HepG2 (cell line): ENCODE results near the gene NELFCD. TPM values are rescaled to one million over a fixed set of nuclear protein-coding genes. Genes with fewer than 3 reads are reported as not detected.

Experiments used
- ARNTL ChIP-seq: sonication (generic); formaldehyde crosslinking; IDR thresholded peaks from 2 replicates; pipeline ENCODE4 v1.4.0; 2020; ENCODE audit warnings: mild to moderate bottlenecking, missing genetic modification reagents
- ATF7-NPFF ChIP-seq: sonication (generic); formaldehyde crosslinking; IDR thresholded peaks from 2 replicates; pipeline ENCODE4 v1.8.1; 2023; ENCODE audit warnings: mild to moderate bottlenecking, low read depth, missing genetic modification reagents, moderate library complexity
- CREM ChIP-seq, 2 experiments: sonication (generic) in 1 of 2; formaldehyde crosslinking in 1 of 2; IDR thresholded peaks; 2 replicates each; pipeline versions ENCODE4 v1.4.0 to v1.6.1; 2016 to 2020; ENCODE audit warnings: antibody characterized with exemption in 1 of 2, mild to moderate bottlenecking in 1 of 2, missing genetic modification reagents in 1 of 2
- GLI4 ChIP-seq: sonication (generic); formaldehyde crosslinking; IDR thresholded peaks from 2 replicates; pipeline ENCODE4 v1.5.1; 2020; ENCODE audit warnings: missing genetic modification reagents, mild to moderate bottlenecking, moderate library complexity, borderline replicate concordance
- MAFF ChIP-seq: IDR thresholded peaks from 2 replicates; pipeline ENCODE4 v1.6.1; 2011; ENCODE audit warnings: low read depth, low read length, improper control_type of control experiment
- RXRB ChIP-seq: IDR thresholded peaks from 2 replicates; pipeline ENCODE4 v1.6.1; 2016; ENCODE audit warnings: borderline replicate concordance, missing genetic modification reagents, missing compliant biosample characterization
- TEAD2 ChIP-seq: sonication (generic); formaldehyde crosslinking; IDR thresholded peaks from 2 replicates; pipeline ENCODE4 v1.9.0; 2021; ENCODE audit warnings: missing genetic modification reagents
- TEF ChIP-seq: sonication (generic); formaldehyde crosslinking; IDR thresholded peaks from 2 replicates; pipeline ENCODE4 v1.5.0; 2020; ENCODE audit warnings: missing genetic modification reagents
- ZBTB26 ChIP-seq: IDR thresholded peaks from 2 replicates; pipeline ENCODE4 v1.6.1; 2016; ENCODE audit warnings: missing compliant biosample characterization, missing genetic modification reagents, borderline replicate concordance
- ZFP1 ChIP-seq: IDR thresholded peaks from 2 replicates; pipeline ENCODE4 v1.6.1; 2016
- ZNF615 ChIP-seq: sonication (generic); formaldehyde crosslinking; IDR thresholded peaks from 2 replicates; pipeline ENCODE4 v1.5.0; 2020; ENCODE audit warnings: mild to moderate bottlenecking, missing genetic modification reagents, borderline replicate concordance
- ZNF790 ChIP-seq: sonication (generic); formaldehyde crosslinking; IDR thresholded peaks from 2 replicates; pipeline ENCODE4 v1.8.0; 2022; ENCODE audit warnings: missing genetic modification reagents, mild to moderate bottlenecking, borderline replicate concordance
- ZSCAN20 ChIP-seq: sonication (generic); formaldehyde crosslinking; IDR thresholded peaks from 2 replicates; pipeline ENCODE4 v1.4.0; 2020; ENCODE audit warnings: missing genetic modification reagents, mild to moderate bottlenecking, borderline replicate concordance
- polyA plus RNA-seq, 8 experiments: library from polyadenylated mRNA; depleted of rRNA in 3 of 8; stranded (reverse) in 7 of 8; unstranded in 1 of 8; fragments of >200 nt; fragmentation: Illumina TruSeq in 4 of 8; extraction: Trizol in 4 of 8; gene quantifications; 2 replicates each; pipeline versions ENCODE4 v1.2.1 to v1.2.3, GENCODE V29; 2011 to 2016; ENCODE audit warnings: low read depth in 4 of 8, missing spikeins in 1 of 8, mixed read lengths in 1 of 8; ENCODE audit not compliant: insufficient read depth in 1 of 8
- total RNA-seq, 5 experiments: library from RNA; depleted of rRNA; stranded (reverse); fragments of >200 nt; fragmentation: Illumina TruSeq; extraction: Trizol; gene quantifications; 2 replicates each; pipeline ENCODE4 v1.2.3, GENCODE V29; 2016; ENCODE audit warnings: low read depth in 1 of 5
- TF ChIP-seq, protein P1 (sequence below): sonication (generic); formaldehyde crosslinking; IDR thresholded peaks from 2 replicates; pipeline ENCODE4 v1.4.0; 2020; ENCODE audit warnings: missing genetic modification reagents
- TF ChIP-seq, protein P2 (sequence below): sonication (generic); formaldehyde crosslinking; IDR thresholded peaks from 2 replicates; pipeline ENCODE4 v1.5.1; 2020; ENCODE audit warnings: mild to moderate bottlenecking, missing genetic modification reagents
- TF ChIP-seq, protein P3 (sequence below): sonication (generic); formaldehyde crosslinking; IDR thresholded peaks from 2 replicates; pipeline ENCODE4 v1.5.0; 2020; ENCODE audit warnings: missing genetic modification reagents
- TF ChIP-seq, protein P4 (sequence below): sonication (generic); formaldehyde crosslinking; IDR thresholded peaks from 2 replicates; pipeline ENCODE4 v1.8.0; 2022; ENCODE audit warnings: mild to moderate bottlenecking, missing genetic modification reagents, moderate library complexity
- TF ChIP-seq, protein P5 (sequence below): fragments of 450-650 bp; IDR thresholded peaks from 2 replicates; pipeline ENCODE4 v1.6.1; 2016

Gene NELFCD
- total and polyA plus RNA-seq, 2 of the 13 experiments (the other 11 are each of a cell fraction or from before 2014, with no cell fraction given), result 159 to 203 TPM

DNA sequence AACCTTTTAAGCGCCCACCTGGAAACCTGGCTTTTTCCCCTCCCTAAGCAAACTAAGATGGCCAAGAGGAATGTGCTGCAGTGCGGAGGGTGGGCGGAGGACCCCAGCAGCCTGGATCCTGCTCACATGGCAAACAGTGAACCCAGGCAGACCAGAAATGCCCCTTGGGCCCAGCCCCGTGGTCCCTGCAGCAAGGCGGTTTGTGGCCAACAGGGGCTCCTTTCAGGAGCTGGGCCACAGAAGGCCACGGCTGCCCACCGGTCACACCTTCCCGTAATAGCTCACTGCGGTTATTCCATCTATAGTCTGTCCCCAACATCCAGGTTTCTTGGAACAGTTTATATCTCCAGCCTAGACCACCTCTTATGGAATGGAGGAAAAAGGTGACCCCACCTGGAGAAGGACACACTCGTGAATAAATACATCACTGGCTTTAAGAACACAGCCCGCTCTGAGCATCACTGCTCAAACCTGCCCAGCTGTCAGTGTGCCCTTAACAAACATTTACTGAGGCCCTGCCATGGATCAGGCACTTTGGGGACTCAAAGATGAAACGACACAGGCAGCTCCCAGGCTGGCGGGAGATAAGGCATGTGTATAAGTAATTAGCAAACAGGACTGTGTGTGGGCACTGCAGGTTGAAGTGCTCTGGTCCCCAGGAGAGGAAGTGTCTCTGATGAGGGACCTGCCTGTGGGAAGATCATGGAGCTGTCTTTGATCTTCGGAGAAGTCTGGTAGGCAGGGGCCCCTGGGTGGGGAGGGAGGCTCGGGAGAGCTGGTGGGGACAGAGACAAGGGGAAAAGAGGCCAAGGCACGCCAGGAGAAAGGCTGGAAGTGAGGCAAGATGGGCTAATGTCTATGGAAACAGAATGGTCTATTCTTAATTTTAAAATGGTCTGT is 35.0 kb downstream of the NELFCD start (continued):
- TF ChIP-seq, protein P1, sequence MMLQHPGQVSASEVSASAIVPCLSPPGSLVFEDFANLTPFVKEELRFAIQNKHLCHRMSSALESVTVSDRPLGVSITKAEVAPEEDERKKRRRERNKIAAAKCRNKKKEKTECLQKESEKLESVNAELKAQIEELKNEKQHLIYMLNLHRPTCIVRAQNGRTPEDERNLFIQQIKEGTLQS, result no peak
- TF ChIP-seq TEF (CRISPR knock-in tag) (no peak), ARNTL (CRISPR knock-in tag) (peak; percentile 85), MAFF (no peak), ATF7-NPFF (CRISPR knock-in tag) (peak; percentile 63; the same call in 1 of the 2 replicates), ZSCAN20 (peak; percentile 77; the same call in 1 of the 2 replicates), ZBTB26 (CRISPR knock-in tag) (peak; percentile 16; the same call in 1 of the 2 replicates), ZNF790 (peak; percentile 29; the same call in 1 of the 2 replicates), RXRB (CRISPR knock-in tag) (peak; percentile 84; the same call in 1 of the 2 replicates), CREM (IDR thresholded peaks at IDR 0.05) (peak; percentile 94), CREM (CRISPR knock-in tag; IDR thresholded peaks at IDR 0.05) (no peak), ZFP1 (CRISPR knock-in tag) (peak; percentile 75; the same call in 1 of the 2 replicates), ZNF615 (CRISPR knock-in tag) (no peak), GLI4 (CRISPR knock-in tag) (no peak), TEAD2 (CRISPR knock-in tag) (no peak)
- TF ChIP-seq, protein P2, sequence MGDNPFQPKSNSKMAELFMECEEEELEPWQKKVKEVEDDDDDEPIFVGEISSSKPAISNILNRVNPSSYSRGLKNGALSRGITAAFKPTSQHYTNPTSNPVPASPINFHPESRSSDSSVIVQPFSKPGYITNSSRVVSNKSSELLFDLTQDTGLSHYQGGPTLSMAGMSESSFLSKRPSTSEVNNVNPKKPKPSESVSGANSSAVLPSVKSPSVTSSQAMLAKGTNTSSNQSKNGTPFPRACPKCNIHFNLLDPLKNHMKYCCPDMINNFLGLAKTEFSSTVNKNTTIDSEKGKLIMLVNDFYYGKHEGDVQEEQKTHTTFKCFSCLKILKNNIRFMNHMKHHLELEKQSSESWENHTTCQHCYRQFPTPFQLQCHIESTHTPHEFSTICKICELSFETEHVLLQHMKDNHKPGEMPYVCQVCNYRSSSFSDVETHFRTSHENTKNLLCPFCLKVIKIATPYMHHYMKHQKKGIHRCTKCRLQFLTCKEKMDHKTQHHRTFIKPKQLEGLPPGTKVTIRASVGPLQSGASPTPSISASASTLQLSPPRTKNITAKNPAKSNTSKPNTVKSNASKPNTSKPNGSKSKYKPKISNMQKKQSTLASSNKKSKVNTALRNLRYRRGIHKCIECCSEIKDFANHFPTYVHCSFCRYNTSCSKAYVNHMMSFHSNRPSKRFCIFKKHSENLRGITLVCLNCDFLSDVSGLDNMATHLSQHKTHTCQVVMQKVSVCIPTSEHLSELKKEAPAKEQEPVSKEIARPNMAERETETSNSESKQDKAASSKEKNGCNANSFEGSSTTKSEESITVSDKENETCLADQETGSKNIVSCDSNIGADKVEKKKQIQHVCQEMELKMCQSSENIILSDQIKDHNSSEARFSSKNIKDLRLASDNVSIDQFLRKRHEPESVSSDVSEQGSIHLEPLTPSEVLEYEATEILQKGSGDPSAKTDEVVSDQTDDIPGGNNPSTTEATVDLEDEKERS (CRISPR knock-in tag), result peak; percentile 67
- TF ChIP-seq, protein P3, sequence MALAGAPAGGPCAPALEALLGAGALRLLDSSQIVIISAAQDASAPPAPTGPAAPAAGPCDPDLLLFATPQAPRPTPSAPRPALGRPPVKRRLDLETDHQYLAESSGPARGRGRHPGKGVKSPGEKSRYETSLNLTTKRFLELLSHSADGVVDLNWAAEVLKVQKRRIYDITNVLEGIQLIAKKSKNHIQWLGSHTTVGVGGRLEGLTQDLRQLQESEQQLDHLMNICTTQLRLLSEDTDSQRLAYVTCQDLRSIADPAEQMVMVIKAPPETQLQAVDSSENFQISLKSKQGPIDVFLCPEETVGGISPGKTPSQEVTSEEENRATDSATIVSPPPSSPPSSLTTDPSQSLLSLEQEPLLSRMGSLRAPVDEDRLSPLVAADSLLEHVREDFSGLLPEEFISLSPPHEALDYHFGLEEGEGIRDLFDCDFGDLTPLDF (CRISPR knock-in tag), result peak; percentile 86
- TF ChIP-seq, protein P4, sequence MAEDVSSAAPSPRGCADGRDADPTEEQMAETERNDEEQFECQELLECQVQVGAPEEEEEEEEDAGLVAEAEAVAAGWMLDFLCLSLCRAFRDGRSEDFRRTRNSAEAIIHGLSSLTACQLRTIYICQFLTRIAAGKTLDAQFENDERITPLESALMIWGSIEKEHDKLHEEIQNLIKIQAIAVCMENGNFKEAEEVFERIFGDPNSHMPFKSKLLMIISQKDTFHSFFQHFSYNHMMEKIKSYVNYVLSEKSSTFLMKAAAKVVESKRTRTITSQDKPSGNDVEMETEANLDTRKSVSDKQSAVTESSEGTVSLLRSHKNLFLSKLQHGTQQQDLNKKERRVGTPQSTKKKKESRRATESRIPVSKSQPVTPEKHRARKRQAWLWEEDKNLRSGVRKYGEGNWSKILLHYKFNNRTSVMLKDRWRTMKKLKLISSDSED (CRISPR knock-in tag), result no peak
- TF ChIP-seq, protein P5, sequence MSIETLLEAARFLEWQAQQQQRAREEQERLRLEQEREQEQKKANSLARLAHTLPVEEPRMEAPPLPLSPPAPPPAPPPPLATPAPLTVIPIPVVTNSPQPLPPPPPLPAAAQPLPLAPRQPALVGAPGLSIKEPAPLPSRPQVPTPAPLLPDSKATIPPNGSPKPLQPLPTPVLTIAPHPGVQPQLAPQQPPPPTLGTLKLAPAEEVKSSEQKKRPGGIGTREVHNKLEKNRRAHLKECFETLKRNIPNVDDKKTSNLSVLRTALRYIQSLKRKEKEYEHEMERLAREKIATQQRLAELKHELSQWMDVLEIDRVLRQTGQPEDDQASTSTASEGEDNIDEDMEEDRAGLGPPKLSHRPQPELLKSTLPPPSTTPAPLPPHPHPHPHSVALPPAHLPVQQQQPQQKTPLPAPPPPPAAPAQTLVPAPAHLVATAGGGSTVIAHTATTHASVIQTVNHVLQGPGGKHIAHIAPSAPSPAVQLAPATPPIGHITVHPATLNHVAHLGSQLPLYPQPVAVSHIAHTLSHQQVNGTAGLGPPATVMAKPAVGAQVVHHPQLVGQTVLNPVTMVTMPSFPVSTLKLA, result no peak
